ENCODE measurements around the gene IL11RA.

The IL11RA gene

GRCh38 chr9:34651876-34652601 lies at the start of gene IL11RA:
Gene IL11RA (plus strand): TSS chr9:34652185. CDS start chr9:34655218, 3,033 bp downstream.
- peak; percentile 82 for DNase-seq (ENCODE audit: low read depth)

- DNase-seq (ENCODE audit: low read depth): peak; percentile 55
Measured at GRCh38 chr9:34603610-34604231, 48.3 kb upstream of the IL11RA start.

- DNase-seq (ENCODE audit: low read depth): no peak
Measured at GRCh38 chr9:34606190-34606589, 45.8 kb upstream of the IL11RA start.

GRCh38 chr9:34606905-34607304 lies 45.1 kb upstream of the IL11RA start:
- no peak for DNase-seq (ENCODE audit: low read depth)

GRCh38 chr9:34607331-34607730 lies 44.7 kb upstream of the IL11RA start:
- no peak for DNase-seq (ENCODE audit: low read depth)

- no peak for DNase-seq (ENCODE audit: low read depth)
Measured at GRCh38 chr9:34610434-34611206, 41.4 kb upstream of the IL11RA start.

- DNase-seq (ENCODE audit: low read depth): no peak
Measured at GRCh38 chr9:34611251-34611810, 40.7 kb upstream of the IL11RA start.

- peak; percentile 69 for DNase-seq (ENCODE audit: low read depth)
Measured at GRCh38 chr9:34611811-34612787, 39.9 kb upstream of the IL11RA start, which contains the start of gene RPP25L. Gene RPP25L (minus strand): TSS chr9:34612097. CDS start chr9:34611296, 801 bp downstream.

- peak; percentile 77 for DNase-seq (ENCODE audit: low read depth)
Measured at GRCh38 chr9:34612788-34613390, 39.1 kb upstream of the IL11RA start.

- no peak for DNase-seq (ENCODE audit: low read depth)
Measured at GRCh38 chr9:34615132-34615531, 36.9 kb upstream of the IL11RA start.

GRCh38 chr9:34620061-34620994 lies 31.7 kb upstream of the IL11RA start, which contains the start of gene DCTN3:
Gene DCTN3 (minus strand): TSS chr9:34620495. CDS start chr9:34620464, 31 bp downstream.
- peak; percentile 88 for DNase-seq (ENCODE audit: low read depth)

GRCh38 chr9:34623374-34624235 lies 28.4 kb upstream of the IL11RA start:
- DNase-seq (ENCODE audit: low read depth): no peak

- DNase-seq (ENCODE audit: low read depth): no peak
Measured at GRCh38 chr9:34624475-34625185, 27.4 kb upstream of the IL11RA start.

- no peak for DNase-seq (ENCODE audit: low read depth)
Measured at GRCh38 chr9:34625186-34625486, 26.8 kb upstream of the IL11RA start.

- no peak for DNase-seq (ENCODE audit: low read depth)
Measured at GRCh38 chr9:34627716-34628655, 24.0 kb upstream of the IL11RA start.

- DNase-seq (ENCODE audit: low read depth): no peak
Measured at GRCh38 chr9:34628656-34629490, 23.1 kb upstream of the IL11RA start, which contains the start of gene ARID3C. Gene ARID3C (minus strand): TSS chr9:34629066. CDS start chr9:34628014, 1,052 bp downstream.
